Hematopoietic multipotent progenitor cell treated with erythropoietin and hydrocortisone succinate and interleukin-3 and kit ligand, for 4 days (in vitro differentiated cells): ENCODE results near the gene CFAP251.
A peak's percentile ranks its signal among the peaks of the same experiment; 100 is the strongest.
"Not testable (repeated sequence)": the region's sequence is repeated elsewhere in the genome, so short reads cannot be mapped to it uniquely, and the experiment has no call there.

Experiments used
- DNase-seq: peaks from one replicate; pipeline ENCODE4 v3.0.0-alpha.2; 2015

Gene CFAP251

DNA sequence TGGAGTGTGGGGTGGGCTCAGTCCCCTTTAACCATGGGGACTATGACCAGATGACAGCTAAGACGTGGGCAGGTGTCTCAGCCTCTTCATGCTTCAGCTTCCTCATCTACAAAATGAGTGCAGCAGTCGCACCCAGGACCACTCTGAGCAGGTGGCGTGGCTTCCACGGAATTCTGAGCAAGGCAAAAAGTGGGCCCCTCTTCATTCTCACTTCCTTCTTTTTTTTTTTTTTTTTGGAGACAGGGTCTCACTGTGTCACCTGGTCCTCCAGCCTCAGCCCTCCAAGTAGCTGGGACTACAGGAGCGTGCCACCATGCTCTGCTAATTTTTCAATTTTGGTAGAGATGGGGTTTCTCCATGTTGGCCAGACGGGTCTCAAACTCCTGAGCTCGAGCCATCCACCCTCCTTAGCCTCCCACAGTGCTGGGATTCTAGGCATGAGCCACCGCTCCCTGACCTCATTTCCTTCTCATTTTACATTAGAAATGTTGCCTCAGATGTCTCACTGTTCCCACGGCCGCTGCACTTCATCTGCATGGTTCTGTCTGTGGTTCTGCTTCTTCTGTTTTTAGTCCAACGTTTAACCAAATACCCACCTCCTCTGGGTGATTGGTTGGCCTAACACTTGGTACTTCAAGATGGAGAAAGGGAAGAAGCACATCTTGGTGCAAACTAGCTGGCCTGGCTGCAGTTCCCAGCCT, 61.9 kb downstream of the CFAP251 start:
- DNase-seq, result peak; percentile 24

DNA sequence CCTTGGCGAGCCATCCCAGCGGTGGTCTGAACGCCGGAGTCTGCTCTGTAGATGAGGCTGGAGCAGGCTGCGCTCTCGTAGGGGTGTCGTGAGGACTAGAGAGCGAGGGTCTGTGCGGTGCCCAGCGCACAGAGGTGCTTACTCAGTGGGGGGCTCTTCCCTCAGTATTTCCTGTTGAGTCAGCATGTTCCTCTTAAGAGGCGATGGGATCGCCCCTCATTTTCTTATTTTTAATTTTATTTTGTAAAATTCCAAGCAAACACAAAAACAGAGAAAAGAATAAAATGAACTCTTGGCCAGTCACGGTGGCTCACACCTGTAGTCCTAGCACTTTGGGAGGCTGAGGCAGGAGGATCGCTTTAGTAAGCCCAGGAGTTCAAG, 62.5 kb downstream of the CFAP251 start:
- no peak for DNase-seq

DNA sequence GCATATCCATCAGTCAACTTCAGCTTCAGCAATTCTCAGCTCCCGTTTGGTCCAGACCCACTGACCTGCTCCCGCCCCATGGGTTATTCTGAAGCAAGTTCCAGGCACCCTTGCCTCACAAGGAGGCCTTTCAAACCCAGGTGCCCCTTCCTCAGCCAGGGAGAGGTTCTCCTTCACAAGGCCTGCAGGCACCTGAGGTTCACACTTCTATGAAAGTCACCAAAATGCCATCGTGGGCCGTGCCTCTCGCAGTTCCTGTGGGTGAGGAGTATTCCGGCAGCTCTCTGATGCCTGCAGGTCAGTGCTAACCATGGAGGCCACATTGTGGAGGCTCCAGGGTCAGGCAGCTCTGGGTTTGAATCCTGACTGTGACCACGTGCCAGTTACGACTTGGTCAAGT, 63.1 kb downstream of the CFAP251 start:
- DNase-seq, result no peak

DNA sequence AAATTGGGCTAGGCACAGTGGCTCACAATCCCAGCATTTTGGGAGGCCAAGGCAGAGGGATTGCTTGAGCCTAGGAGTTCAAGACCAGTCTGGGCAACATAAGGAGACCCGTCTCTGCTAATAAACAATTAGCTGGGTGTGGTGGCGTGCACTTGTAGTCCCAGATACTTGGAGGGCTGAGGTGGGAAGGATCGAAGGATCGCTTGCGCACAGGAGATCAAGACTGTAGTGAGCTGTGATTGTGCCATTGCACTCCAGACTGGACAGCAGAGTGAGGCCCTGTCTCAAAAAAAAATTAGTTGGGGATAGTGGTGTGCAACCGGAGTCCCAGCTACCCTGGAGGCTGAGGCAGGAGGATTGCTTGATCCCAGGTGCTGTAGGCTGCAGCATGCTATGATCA, 64.6 kb downstream of the CFAP251 start:
- no peak for DNase-seq

DNA sequence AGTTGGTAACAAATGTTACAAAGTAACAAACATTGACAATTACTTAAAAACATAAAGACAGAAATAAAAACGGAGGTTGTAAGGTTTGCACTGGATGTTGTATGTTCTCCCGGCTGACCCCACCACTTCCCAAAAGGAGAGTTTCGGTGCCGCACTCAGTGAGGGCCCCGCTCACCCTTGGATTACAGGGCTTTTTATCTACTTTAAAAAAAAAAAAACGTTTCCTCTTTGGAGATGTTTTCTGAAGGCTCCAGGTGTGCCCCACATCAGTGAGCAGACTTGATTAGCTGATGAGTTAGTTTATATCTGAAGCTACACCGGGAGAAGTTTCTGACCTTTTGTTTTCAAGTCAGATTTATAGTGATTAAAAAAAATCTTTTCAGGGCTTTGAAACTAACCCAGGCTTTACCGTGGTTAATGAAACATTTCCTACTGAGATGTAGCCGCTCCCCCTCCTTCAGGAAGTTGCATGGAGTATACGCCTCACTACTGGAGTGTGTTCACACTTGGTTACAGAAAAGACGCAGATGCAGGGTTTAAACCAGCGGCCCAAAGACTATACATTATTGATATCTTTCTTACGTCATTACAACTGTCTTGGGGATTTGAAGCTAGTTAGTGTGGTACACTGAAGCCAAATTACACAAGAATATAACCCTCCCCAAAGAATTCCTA, 65.3 kb downstream of the CFAP251 start:
- peak; percentile 18 for DNase-seq

DNA sequence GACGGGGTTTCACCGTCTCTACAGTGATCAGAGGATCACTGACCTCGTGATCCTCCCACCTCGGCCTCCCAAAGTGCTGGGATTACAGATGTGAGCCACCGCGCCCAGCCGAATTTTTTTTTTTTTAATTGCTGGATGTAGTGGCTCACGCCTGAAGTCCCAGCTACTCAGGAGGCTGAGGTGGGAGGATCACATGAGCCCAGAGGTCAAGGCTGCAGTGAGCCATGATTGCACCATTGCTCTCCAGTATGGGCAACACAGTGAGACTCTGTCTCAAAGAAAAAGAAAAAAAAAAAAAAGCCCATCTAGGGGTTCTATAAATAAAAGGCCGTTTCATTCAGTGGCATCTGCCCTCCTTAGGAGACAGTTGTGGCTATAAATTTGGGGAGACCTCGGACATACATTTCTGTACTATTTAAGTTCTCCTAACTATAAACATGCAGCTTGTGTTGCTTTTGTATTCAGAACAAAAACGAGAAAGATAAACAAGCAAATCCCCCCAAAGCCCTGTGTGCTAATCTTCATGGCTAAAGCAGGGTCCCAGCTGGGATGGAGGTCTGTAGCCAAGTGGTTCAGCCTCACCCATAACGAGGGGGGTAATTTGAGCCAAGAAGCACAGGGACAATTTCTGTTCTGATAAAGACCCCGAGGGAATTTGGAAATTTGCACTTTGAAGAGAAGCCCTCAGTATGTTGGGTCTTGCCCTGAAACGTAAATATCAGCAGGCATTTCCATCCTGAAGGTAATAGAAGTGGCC, 68.3 kb downstream of the CFAP251 start:
- no peak for DNase-seq

DNA sequence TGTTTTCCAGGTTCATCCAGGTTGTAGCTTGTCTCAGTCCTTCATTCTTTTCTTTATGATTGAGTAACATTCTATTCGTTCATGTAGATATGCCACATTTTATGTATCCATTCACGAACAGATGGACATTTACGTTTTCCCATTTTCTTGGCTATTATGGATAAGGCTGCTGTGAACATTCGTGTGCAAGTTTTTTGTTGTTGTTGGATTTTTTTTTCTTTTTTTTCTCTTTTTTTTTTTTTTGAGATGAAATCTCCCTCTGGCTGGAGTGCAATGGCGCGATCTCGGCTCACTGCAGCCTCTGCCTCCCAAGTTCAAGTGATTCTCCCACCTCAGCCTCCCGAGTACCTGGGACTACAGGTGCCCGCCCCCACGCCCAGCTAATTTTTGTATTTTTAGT, 70.1 kb downstream of the CFAP251 start:
- not testable (repeated sequence) for DNase-seq

DNA sequence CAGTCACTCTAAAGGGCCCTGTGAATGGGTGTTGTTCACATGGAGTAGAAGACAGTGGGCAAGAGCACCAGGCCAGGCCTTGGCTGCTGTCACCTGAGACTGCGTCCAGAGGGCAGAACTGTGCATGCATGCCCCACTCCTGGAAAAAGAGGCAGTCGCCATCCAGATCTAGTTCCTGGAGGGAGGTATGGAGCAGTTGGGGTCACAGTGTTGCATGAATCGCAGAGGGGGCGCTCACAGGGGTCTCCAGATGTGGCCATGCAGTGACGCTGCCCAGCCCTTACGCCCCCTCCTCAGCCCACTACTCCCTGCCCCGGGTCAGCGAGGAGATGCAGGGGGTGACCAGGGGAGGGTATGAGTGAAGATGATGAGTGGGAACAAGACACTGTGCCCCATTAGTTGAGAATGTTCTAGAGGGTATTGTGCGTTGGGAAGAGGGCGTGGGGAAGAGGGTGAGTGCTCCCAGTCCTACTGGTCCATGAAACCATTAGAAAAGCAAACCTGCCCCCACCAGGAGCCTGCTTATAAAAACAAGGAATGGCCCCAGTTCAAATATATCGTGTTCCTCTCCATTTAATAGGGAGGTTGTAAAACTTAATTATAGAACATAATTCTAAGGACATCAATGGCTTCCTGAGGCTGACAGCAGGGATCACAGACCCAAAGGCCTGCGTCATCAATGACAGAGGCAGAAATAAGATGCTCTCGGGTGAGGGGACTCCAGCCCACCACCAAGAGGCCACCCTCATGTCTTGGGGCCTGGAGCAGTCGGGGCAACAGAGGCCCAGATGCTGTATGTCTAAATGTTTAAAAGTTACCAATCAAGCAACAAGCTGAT, 71.1 kb downstream of the CFAP251 start:
- DNase-seq, result no peak

DNA sequence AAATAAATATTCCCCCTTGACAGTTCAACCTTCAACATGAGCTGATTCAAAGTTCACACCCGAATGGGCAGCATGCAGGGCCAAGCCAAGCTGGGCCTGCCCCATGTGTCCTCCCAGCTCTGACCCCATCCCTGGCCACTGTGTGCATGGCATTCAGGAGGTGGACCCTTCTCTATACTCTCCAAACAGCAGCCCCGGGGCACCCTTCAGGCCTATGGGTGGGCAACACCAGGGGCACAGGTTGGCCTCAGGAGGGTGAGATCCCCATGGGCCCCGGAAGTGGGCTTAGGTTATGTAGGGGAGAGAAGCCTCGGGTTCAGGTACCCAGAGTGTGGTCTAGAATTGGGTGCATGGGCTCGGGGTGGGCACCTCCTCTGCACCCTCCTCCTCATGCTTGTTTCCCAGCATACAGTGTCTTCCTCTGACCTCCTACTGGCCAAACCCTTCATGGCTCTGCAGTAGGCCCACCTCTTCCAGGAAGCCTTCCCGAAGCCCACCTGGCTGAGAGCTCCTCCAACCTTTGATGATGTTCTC, 71.8 kb downstream of the CFAP251 start:
- no peak for DNase-seq

DNA sequence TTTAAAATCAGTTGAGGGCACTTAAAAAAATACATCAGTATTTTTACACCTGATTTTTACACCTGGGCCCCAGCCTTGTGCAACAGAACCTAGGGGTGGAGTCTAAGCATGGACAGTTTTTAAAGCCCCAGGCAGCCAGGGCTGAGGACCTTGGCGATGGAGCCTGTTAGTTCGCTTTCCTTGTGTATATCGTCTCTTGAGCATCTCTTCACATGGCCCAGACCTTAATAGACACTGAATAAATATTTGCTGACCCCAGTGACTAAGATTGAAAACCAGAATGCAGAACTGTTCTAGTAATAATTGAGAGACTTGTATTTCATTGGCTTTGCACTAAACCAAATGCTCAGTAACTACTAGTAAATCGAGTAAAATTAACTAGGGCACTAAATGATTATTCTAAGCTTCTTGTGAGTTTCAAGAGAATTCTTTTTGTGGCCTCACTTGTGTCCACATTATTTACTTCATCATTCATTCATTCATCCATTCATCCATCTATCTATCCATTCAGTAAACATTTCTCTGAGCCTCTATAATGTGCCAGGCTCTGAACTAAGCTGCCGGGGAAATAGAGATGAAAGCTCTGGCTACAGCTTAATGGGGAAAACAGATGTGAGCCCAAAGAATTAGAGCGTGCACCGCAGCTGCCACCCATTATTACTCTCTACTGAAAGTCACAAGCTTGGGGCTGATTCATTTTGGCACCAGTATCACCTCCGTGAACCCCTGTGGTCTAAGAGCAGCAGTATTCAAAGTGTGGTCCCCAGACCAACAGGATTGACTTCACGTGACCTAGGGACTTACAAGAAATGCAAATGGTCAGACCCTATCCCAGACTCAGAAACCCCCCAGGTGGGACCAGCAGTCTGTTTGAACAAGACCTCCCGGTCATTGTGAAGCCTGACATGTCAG, 72.6 kb downstream of the CFAP251 start:
- DNase-seq, result no peak

DNA sequence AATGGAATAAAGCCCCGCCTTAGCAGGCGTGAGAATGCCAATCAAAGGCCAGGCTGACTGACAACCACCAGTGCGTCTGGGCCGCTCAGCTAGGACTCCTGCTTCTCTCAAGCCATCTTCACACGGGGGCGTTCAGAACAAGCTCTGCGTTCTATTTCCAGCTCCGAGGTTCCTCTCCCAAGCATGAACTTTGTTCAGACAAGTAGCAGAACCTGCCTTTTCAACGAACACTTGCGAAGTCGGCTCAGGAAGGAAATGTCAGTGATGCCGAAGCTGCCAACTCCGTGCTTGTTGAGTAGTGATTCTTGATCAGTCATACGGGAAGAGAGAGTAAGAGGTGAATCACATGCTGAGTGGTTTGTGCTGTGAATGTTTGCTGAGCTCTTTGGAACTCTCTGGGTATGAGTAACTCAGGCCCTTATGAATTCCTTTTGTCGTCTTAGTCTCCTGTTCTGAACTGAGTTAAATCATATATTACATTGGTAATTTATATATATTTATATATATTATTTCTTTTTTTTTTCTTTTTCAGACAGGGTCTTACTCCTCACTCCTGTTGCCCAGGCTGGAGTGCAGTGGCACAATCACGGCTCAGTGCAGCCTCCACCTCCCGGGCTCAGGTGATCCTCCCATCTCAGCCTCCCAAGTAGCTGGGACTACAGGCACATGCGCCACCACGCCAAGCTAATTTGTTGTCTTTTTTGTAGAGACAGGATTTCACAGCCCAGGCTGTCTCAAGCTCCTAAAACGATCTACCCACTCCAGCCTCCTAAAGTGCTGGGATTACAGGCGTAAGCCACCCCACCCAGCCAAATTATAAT, 73.9 kb downstream of the CFAP251 start:
- peak; percentile 64 for DNase-seq

DNA sequence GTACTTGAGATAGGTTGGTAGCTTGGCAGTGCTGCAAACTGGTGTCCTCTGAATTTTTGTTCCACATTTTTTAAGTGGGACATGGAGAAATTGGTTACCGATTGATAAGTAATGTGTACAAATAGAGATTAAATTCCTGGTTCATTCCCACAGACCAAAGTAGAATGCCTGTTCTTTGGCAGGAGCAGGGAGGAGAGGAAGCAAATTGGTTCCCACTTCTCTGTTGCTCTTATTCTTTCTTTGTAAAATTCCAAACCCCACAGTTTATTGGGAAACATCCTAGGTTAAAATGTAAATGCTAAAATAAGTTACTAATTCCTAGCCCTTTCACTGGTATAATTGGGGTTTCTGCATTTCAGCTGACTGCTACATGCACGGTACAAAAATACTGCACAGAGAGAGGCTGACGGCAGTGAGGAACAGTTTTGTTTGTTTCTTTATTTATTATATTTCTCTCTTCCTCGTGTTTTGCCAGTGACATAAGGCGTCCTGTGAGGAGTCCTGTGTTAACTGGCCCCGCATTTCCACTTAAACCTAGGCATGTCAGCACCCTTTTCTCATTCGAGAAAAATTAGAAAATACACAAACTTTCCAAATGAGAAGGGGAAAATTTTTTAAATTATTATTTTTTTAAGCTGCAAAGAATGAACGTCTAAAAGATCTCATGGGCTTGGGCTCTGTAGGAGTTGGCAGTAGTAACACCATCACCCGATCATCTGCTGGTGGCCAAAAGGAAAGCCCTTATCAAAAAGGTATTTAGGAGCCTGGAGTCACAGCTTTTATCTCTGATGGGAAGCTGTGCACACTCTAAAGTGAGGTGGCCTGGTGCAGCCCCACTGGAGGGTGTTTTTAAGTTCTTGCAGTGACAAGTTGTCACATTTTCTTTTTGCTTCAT, 77.9 kb downstream of the CFAP251 start:
- DNase-seq, result peak; percentile 55

DNA sequence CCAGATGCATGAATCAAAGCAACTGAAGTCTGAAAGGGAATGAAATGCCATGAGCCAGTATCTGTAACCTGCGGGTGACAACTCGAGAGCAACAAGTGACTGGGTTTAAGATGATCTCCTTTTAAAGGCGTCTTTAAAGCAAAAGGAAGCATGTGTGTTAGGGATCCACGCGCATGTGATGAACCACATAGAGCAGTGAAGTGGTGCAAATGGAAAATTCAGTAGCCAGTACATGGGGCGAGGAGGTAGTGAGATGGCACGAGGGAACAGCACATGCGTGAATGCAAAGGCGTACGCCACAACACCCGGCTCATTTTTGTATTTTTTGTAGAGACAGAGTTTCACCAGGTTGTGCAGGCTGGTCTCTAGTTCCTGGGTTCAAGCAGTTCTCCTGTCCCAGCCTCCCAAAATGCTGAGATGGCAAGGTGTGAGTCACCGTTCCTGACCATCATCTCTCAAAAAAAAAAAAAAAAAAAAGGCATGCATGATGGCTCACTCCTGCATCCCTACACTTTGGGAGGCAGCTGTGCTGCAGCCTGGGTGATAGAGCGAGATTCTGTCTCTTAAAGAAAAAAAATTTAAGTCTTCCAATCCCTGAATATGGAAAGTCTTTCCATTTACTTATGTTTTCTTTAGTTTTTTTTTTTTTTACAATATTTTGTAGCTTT, 78.7 kb downstream of the CFAP251 start:
- no peak for DNase-seq

DNA sequence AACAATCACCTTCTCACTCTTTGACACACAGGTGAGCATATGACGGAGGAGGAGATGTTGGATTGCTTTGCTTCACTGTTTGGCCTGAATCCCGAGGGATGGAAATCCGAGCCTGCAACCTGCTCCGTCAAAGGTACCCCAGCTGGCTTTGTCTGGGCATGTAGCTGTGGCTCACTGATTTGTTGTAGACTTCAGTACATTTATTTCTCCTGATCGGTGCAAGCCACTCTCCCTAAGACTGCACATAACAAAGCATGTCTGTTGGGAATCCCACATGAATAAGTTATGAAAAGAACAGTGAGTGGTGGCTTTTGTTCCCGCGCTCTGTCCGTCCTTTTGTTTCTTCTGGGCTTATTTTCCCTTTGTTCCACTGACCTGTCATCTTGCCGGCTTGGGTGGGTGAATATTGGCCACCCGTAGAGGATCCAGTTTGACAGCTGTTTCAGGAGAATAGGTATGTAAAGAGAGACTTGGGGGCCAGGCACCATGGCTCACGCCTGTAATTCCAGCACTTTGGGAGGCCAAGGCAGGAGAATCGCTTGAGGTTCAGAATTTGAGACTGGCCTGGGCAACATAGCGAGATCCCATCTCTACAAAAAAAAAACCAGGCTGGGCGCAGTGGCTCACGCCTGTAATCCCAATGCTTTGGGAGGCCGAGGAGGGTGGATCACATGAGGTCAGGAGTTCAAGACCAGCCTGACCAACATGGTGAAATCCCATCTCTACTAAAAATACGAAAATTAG, 83.2 kb downstream of the CFAP251 start:
- no peak for DNase-seq

DNA sequence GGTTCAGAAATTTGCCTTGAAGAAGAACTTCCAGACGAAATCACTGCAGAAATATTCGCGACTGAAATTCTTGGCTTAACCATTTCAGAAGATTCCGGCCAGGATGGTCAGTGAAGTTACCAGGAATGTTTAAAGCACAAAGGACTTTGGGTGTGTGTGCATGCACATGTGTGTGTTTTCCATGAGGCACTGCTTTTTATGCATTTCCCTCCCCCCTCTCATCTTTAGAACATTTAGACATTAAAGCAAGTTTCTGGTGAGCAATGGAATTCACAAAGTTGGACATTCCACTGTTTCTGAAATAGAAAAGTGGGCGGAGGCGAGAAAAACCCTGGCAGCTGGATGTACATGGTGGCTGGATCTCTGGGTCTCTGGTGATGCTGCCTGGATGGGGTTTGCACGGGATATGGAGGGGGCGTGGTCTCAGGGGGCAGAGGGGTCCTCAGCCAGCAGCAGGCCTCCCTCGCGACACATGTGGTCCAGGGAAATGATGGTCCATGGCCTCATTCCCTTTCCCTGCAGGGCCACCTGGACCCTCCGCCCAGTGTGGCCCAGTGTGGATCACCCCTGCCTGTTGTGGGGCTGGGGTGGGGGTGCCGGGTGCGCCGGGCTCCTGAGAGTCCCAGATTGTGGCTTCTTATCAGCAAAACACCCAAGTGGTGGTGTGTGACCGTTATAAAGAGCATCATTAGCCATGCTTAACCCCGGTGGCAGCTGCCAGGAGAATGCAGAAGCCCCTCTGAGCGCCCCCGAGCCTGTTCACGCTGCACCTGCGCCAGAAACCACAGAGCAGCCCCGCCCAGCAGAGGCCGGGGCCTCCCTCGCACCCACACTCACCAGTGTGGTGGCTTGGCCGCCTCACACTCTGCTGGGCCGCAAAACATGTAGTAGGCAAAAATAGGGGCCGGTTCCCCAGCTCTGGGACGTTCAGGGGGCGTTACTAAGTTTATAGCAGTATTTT, 85.5 kb downstream of the CFAP251 start:
- DNase-seq, result peak; percentile 96

DNA sequence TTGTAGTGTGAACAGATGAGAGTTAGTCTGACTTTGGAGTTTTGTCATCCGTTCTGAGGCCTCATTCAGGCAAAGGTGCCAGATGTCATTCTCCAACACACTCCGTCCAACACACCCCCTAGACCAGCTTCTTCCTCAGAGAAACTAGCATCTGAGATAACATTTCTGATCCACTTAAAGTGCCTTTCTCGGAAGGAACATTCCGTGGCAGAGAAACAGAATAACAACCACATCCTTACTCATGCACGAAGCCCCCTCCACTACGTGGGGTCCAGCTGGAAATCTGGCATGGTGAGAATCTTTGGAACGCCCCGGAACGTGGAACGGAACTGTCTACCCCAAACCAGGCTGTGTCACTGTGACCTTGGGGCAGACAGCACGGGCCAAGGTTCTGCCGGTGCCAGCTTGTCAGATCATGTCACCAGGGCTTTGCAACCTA, 86.3 kb downstream of the CFAP251 start:
- no peak for DNase-seq

DNA sequence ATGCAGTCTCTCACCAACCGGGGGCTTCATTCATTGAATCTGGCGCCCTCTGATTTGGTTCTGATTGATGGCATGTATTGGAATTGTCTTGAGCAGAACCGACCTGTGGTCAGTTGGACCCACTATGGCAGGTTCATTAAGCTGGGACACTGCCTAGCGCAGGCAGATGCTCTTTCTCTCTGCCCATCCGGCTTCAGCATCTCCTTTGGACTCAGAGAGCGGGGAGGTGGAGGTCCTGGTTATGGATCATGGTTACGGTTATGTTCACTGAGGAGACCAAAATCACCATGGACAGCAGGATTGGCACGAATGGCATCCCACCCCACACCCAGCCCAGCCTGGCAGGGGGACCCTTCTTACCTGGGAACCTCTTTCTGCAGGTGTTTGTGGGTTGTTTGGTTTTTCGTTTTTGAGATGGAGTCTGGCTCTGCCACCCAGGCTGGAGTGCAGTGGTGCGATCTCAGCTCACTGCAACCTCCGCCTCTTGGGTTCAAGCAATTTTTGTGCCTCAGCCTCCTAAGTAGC, 86.9 kb downstream of the CFAP251 start:
- no peak for DNase-seq
